GM21367 (cell line): Measurements from ENCODE around the gene FGD2.
"Not testable (repeated sequence)": the region's sequence is repeated elsewhere in the genome, so short reads cannot be mapped to it uniquely, and the experiment has no call there.

Experiments used
- ATAC-seq: cut with Tn5 transposase; IDR thresholded peaks from one replicate; pipeline ENCODE4 v1.9.1; 2021; ENCODE audit not compliant: unreplicated experiment

FGD2 gene

DNA sequence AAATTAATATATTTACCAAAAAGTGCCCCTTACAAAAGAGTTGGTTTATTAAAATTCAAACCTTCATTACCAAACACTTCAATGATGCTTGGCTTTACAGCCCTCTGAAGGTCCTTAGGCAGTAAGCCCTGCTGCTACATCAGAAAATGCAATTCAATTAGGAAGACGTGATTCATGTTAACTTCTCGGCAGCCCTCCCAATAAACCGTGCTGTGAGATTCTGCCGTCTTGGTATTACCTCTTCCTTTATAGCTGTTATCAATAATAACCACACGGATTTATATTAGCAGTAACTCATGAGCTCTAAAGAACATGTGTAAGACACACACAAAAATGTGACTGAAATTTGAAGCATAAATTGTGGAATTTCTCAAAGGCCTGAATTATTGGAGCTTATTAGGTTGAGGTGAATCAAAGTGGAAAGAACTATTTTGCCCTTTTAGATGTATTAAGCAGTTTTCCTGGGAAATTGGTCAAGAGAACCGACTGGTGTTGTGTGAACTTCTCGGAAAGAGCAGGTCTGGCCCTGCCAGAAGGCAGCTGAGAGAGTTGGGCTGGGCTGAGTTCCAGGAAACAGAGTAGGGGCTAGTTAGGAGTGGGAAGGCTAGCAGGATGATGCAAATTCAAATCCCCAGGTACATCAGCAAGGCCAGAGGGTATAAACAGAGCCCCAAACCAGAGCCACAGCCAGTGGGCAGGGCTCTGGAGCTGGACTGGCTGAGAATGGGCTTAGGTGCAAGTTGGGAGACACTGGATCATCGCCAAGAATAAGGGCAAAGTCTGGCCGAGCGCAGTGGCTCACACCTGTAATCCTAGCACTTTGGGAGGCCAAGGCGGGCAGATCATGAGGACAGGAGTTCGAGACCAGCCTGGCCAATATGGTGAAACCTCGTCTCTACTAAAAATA lies 33.1 kb downstream of the FGD2 start:
- no peak for ATAC-seq

GRCh38 chr6:37039958-37040357 lies 34.5 kb downstream of the FGD2 start:
- no peak for ATAC-seq

DNA sequence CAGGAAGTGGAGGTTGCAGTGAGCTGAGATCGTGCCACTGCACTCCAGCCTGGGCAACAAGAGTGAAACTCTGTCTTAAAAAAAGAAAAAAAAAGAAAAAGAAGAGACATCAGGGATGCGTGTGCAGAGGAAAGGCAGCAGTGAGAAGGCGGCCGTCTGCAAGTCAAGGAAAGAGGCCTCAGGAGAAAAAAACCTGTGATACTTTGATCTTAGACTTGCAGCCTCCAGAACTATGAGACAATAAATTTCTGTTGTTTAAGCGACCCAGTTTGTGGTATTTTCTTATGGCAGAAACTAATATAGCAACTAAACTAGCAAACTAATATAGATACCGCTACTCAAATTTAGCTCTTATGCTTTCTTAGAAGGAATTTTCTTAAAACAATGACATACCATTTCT lies 36.1 kb downstream of the FGD2 start:
- no peak for ATAC-seq

- no peak for ATAC-seq
These were observed 36.7 kb downstream of the FGD2 start for GRCh38 chr6:37042150-37042549.

DNA sequence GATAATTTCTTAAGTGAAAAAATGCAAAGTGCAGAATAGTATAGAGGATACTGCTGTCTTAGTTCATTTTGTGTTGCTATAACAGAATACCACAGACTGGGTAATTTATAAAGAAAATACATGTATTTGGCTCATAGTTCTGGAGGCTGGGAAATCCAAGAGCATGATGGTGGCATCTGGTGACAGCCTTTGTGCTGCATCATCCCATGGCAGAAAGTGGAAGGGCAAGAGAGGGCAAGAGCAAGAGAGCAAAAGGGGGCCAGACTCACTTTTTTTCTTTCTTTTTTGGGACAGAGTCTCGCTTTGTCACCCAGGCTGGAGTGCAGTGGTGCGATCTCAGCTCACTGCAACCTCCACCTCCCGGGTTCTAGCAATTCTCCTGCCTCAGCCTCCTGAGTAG lies 37.6 kb downstream of the FGD2 start:
- ATAC-seq = not testable (repeated sequence)

- no peak for ATAC-seq
These were observed 41.9 kb downstream of the FGD2 start for GRCh38 chr6:37047346-37047688.

GRCh38 chr6:37047689-37048402 lies 42.4 kb downstream of the FGD2 start:
- ATAC-seq = no peak

GRCh38 chr6:37048403-37048850 lies 43.0 kb downstream of the FGD2 start:
- ATAC-seq = no peak

- ATAC-seq = peak; percentile 50
These were observed 43.6 kb downstream of the FGD2 start for GRCh38 chr6:37048851-37049757.

GRCh38 chr6:37049758-37050044 lies 44.2 kb downstream of the FGD2 start:
- ATAC-seq = no peak

- ATAC-seq = peak; percentile 34
These were observed 44.8 kb downstream of the FGD2 start for GRCh38 chr6:37050045-37050853.

DNA sequence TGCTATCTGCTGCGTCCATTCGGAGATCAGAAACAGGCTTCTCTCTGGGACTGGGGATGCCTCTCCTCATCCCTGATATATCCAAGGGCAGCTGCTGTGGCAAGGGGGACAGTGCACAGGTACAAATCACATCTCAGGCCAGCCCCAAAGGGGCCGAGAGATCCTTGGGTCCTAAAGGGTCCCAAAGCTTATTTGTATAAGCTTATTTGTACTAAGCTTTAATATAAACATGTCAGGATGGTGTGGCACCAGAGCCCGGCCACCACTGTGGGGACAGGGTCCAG lies 45.3 kb downstream of the FGD2 start:
- no peak for ATAC-seq

DNA sequence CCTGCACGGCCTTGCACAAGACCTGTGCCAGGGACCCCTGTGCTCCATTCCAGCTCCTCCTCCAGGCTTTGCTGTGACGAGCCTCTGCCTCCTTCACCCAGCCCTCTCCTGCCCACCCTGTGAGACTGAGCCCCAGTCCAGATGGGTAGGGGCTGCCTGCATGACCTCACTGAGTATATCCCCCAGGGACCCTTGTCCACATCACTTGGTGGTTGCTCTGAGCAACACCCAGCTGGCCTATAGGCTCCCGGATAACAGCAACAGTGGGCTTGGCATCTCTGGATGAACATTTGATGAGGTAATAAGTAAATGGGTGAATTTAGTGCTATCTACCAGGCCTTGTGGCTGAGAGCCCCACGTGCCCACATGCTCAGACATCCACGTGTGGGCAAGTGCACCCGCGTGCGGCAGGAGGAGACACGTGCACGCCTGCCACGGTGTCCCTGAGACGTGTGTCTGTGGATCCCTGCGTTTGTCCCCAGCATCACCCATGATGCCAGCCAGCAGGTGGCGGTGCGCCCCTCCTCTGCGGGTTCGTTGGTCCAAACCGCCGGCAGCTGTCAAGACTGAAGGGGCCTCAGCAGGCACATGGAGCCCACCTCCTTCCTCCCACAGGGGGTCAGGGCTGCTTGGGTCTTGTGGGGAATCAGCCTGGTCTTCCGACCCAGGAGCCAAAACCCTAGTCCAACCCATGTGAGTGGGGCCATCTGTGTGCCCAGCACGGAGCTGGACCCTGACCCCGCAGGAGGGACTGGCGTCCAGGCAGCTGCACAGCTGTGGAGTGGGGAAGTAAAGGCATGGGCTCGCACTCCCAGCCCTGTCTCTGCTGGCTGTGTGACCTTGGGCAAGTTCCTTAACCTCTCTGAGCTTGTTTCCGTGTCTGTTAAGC lies 45.9 kb downstream of the FGD2 start:
- ATAC-seq = no peak

DNA sequence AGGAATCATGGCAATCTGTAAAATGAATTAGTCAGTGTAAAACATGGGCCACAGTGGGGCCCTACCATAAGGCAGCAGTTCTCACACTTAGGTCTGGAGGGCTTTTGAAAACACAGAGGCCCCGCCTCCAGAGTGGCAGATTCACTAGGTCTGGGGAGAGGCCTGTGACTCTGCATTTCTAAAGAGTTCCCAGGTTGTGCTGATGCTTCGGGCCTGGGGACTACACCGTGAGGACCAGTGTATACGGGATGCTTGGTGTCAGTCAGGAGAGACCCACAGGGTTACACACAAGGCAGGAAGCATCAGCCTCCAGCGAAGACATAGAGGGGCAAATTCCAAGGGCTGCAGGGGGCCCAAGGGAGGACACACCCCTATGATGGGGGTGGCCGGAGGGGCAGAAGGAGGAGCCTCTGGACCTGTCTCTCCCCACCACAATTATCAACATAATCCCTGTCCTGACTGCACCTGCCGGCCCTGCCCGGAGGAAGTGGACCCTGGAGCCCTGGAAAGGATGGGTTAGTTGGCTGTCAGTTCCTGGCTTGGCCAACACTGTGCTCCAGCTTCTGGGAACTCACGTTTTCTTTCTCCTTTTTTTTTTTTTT lies 46.7 kb downstream of the FGD2 start:
- no peak for ATAC-seq

DNA sequence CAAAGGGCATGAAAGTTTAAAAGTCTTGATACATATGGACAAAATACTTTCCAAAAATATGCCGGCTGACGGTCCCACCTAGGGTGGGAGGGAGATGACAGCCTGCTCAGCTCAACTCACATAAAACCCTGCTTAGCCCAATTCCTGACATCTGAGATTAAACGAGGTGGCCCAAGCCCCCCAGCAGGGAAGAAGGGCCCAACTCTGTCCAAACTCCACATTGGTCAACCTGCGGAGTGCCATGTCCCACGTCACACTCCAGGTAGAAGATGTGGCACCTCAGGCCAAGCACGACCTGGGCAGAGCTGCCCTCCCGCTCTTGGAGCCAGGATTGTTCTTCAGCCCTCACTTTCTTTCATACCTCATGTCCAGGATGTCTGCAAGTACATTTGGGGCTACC lies 48.2 kb downstream of the FGD2 start:
- no peak for ATAC-seq

GRCh38 chr6:37054171-37054570 lies 48.7 kb downstream of the FGD2 start:
- no peak for ATAC-seq

- no peak for ATAC-seq
These were observed 49.1 kb downstream of the FGD2 start for GRCh38 chr6:37054580-37054979.

DNA sequence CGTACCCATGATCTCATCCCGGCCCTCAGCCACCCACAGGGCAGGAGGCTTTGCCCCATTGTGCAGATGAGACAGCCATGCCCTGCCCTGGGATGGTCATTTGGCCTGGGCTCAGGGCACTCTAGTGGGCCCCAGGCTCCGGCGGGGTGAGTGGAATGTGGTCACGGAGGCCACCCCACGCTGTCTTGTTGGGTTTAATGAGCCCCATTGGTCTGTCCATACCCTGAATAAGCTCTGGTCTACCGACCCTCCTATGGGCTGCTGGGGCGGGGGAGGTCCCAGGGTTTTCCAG lies 50.6 kb downstream of the FGD2 start:
- no peak for ATAC-seq

DNA sequence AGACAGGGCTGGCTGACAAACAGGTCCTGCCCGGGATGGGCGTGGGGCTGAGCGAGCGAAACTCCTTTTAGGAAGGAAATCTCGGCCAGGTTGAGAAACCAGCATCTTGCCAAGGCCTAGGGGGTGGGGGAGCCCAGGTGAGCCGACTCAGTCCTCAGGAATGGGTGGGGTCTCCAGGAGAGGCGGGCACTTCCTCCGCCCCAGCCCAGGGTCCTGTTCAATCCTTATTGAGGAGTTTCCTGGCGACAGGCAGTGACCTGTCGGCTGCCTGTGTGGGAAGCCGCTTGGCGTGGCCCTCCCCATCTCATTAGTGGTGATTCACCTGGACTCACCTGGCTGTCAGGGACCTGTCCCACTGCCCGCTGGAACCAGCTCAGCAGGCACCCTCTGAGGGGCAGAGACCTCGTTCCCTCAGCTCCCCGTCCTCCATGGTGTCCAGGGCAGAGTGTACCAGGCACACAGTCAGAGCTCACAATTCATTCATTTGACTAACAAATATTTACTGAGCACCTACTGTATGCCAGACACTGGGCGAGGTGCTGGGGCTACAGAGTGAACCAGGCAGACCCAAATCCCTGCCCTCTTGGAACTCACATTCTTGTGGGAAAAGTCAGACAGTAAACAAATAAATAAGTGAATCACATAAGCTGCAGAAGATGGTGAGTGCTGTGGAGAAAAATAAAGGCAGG lies 51.1 kb downstream of the FGD2 start:
- no peak for ATAC-seq
